HG03175 (cell line): ENCODE measurements around the gene ARL14.
A peak's percentile ranks its signal among the peaks of the same experiment; 100 is the strongest.

Experiments used
- ATAC-seq: cut with Tn5 transposase; IDR thresholded peaks from one replicate; pipeline ENCODE4 v1.9.1; 2021; ENCODE audit warnings: mild to moderate bottlenecking, moderate library complexity; ENCODE audit not compliant: unreplicated experiment

The ARL14 gene

GRCh38 chr3:160676547-160677303 is at the start of gene ARL14:
Gene ARL14 (plus strand): TSS chr3:160677160. CDS start chr3:160677347, 187 bp downstream.
- ATAC-seq = no peak

GRCh38 chr3:160629491-160629890 is 47.5 kb upstream of the ARL14 start:
- ATAC-seq = no peak

- ATAC-seq = no peak
Measured at GRCh38 chr3:160633361-160634083, 43.4 kb upstream of the ARL14 start.

- no peak for ATAC-seq
Measured at GRCh38 chr3:160635213-160635612, 41.7 kb upstream of the ARL14 start.

GRCh38 chr3:160637086-160637485 is 39.9 kb upstream of the ARL14 start:
- ATAC-seq = no peak

- ATAC-seq = no peak
Measured at GRCh38 chr3:160638184-160638583, 38.8 kb upstream of the ARL14 start.

GRCh38 chr3:160641665-160642309 is 35.2 kb upstream of the ARL14 start:
- ATAC-seq = no peak

GRCh38 chr3:160643994-160644393 is 33.0 kb upstream of the ARL14 start:
- no peak for ATAC-seq

GRCh38 chr3:160644491-160644890 is 32.5 kb upstream of the ARL14 start:
- no peak for ATAC-seq

GRCh38 chr3:160648701-160649100 is 28.3 kb upstream of the ARL14 start:
- ATAC-seq = no peak

GRCh38 chr3:160649596-160649995 is 27.4 kb upstream of the ARL14 start:
- ATAC-seq = no peak

- ATAC-seq = no peak
Measured at GRCh38 chr3:160653512-160653911, 23.4 kb upstream of the ARL14 start.

- no peak for ATAC-seq
Measured at GRCh38 chr3:160660902-160661301, 16.1 kb upstream of the ARL14 start.

GRCh38 chr3:160661660-160662059 is 15.3 kb upstream of the ARL14 start:
- no peak for ATAC-seq

- ATAC-seq = no peak
Measured at GRCh38 chr3:160665231-160665630, 11.7 kb upstream of the ARL14 start.

GRCh38 chr3:160665784-160666526 is 11.0 kb upstream of the ARL14 start:
- peak; percentile 84 for ATAC-seq

- ATAC-seq = no peak
Measured at GRCh38 chr3:160667452-160667851, 9.5 kb upstream of the ARL14 start.

- no peak for ATAC-seq
Measured at GRCh38 chr3:160668454-160668853, 8.5 kb upstream of the ARL14 start.

GRCh38 chr3:160671231-160671630 is 5.7 kb upstream of the ARL14 start:
- ATAC-seq = peak; percentile 95

- no peak for ATAC-seq
Measured at GRCh38 chr3:160671995-160672394, 5.0 kb upstream of the ARL14 start.

- no peak for ATAC-seq
Measured at GRCh38 chr3:160673188-160673587, 3.8 kb upstream of the ARL14 start.
